ENCODE data around the gene ABHD1.
A peak's percentile ranks its signal among the peaks of the same experiment; 100 is the strongest.
"Not testable (repeated sequence)": the region's sequence is repeated elsewhere in the genome, so short reads cannot be mapped to it uniquely, and the experiment has no call there.

The ABHD1 gene

GRCh38 chr2:27123302-27124150 is at the start of gene ABHD1:
Gene ABHD1 (plus strand): TSS chr2:27123815. CDS start chr2:27123949, 134 bp downstream.
- DNase-seq (ENCODE audit: low read depth) = no peak

DNA sequence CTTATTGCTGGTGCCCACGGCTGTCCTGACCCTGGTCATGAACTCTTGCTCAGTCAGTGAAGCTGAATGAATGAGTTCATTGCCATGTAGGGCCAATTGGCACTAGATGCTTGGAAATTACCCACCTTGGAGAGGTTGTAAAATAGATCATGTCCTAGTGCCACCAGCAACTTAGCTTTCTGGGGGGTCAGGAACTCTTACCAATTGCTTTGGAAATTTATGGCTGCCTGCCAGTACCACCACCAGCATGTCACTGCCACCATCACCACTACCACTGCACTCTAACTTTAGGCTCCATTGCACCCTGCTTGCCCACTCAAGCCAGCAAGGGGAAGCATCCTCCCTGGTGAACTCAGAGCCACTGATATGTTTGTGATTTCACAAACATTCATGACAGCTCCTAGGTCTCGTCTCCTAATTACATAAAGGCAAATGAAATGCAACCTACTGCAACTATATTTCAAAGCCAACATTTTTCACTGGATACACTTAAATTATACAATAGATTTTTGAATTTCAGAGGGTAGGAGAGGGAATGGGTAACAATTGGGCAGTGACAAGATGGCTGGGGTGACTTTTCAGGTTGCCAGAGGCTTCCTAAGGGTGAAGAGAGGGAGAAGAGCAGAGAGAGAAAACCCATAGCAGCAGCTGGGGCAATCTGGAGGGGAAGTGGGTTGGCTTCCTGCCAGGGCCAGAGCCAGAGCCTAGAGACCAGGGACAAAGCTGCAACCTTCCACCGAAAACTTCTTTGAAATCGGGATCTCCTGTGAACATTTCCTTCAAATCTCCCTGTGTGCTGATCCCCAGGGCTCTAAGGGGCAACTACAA is 48.7 kb upstream of the ABHD1 start:
- no peak for DNase-seq (ENCODE audit: low read depth)

DNA sequence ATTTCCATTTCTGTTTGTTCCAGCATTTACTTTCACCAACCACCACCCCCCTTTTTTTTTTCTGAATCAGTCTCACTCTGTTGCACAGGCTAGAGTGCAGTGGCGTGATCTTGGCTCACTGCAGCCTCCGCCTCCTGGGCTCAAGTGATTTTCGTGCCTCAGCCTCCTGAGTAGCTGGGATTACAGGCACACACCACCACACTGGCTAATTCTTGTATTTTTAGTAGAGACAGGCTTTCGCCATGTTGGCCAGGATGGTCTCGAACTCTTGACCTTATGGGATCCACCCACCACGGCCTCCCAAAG is 48.1 kb upstream of the ABHD1 start:
- DNase-seq (ENCODE audit: low read depth) = not testable (repeated sequence)

DNA sequence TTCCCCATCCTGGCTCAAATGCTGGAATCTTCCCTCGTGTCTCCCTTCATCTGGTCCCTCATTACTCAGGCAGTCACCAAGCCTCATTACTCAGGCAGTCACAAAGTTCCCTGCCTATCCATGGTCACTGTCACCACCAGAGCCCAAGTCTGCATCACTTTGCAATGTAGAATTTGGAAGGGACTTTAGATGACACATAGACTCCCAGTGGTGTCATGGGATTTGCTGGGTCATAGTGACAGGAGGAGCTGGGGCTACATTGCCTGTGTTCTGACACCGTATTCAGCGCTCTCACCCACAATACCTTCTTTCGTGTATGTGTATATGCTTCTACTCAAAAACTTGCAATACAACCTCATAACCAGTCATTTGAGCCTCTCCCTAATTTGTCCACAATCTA is 47.3 kb upstream of the ABHD1 start:
- no peak for DNase-seq (ENCODE audit: low read depth)

GRCh38 chr2:27077231-27077630 is 46.4 kb upstream of the ABHD1 start:
- DNase-seq (ENCODE audit: low read depth) = no peak

GRCh38 chr2:27078267-27079194 is 45.1 kb upstream of the ABHD1 start, which contains the start of gene EMILIN1:
Gene EMILIN1 (plus strand): TSS chr2:27078615. CDS start chr2:27079066, 451 bp downstream.
- DNase-seq (ENCODE audit: low read depth) = peak; percentile 76

DNA sequence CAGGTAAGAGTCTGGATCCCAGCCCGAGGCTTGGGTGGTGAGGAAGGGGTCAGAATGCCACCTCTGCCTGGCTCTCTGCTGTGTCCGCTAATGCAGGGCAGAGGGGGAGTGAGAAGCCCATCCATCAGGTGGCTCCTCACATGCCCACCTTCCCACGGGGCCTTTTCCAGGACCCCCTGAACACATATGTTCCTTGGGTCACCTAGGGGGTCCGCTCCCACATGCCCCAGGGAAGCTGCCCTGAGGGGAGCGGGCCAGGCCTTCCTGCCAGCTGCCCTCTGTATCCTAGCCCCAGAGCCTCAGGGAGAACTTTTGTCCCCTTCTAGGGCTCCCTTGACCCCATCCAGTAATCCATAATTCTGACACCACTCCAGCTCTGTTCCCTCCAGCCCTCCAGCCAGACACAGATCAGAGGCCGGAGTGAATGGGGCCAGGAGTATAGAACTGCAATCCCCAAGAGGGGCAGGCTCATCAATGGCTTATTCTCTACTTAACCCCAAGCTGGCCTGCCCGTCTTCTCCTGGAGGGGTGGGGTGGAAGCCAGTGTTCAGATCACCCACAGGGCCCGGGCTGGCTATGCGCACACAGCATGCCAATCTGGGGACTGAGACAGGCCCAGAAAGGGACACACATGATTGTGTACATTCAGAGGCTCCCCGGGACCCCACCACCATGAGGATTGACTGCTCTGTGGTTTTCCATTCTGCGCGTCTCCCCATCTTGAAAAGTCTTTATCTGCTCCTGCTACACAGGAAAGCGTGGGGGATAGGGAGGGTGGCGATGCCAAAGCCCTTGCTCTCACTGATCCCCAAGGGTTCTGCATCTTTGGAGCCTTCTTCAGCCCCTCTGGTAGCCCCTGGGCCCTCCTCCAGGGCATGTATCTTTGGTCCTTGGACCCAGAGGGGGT is 44.1 kb upstream of the ABHD1 start:
- no peak for DNase-seq (ENCODE audit: low read depth)

- no peak for DNase-seq (ENCODE audit: low read depth)
These were observed 43.5 kb upstream of the ABHD1 start for GRCh38 chr2:27080140-27080469.

DNA sequence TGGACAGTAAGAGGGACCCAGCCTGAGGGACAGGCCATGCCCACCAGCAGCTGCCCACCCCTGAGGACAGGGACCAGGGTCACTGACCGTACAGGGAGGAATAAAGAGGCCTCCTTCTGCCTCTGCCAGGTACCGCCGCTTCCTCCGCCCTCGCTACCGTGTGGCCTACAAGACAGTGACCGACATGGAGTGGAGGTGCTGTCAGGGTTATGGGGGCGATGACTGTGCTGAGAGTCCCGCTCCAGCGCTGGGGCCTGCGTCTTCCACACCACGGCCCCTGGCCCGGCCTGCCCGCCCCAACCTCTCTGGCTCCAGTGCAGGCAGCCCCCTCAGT is 43.0 kb upstream of the ABHD1 start:
- DNase-seq (ENCODE audit: low read depth) = no peak

DNA sequence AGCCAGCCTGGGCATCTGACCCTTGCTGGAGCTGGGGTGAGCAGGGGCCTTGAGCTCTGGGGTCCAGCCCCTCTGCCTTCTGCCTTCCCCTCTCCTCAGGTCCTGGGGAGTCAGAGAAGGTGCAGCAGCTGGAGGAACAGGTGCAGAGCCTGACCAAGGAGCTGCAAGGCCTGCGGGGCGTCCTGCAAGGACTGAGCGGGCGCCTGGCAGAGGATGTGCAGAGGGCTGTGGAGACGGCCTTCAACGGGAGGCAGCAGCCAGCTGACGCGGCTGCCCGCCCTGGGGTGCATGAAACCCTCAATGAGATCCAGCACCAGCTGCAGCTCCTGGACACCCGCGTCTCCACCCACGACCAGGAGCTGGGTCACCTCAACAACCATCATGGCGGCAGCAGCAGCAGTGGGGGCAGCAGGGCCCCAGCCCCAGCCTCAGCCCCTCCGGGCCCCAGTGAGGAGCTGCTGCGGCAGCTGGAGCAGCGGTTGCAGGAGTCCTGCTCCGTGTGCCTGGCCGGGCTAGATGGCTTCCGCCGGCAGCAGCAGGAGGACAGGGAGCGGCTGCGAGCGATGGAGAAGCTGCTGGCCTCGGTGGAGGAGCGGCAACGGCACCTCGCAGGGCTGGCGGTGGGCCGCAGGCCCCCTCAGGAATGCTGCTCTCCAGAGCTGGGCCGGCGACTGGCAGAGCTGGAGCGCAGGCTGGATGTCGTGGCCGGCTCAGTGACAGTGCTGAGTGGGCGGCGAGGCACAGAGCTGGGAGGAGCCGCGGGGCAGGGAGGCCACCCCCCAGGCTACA is 41.4 kb upstream of the ABHD1 start:
- no peak for DNase-seq (ENCODE audit: low read depth)

GRCh38 chr2:27082773-27083409 is 40.7 kb upstream of the ABHD1 start:
- no peak for DNase-seq (ENCODE audit: low read depth)

DNA sequence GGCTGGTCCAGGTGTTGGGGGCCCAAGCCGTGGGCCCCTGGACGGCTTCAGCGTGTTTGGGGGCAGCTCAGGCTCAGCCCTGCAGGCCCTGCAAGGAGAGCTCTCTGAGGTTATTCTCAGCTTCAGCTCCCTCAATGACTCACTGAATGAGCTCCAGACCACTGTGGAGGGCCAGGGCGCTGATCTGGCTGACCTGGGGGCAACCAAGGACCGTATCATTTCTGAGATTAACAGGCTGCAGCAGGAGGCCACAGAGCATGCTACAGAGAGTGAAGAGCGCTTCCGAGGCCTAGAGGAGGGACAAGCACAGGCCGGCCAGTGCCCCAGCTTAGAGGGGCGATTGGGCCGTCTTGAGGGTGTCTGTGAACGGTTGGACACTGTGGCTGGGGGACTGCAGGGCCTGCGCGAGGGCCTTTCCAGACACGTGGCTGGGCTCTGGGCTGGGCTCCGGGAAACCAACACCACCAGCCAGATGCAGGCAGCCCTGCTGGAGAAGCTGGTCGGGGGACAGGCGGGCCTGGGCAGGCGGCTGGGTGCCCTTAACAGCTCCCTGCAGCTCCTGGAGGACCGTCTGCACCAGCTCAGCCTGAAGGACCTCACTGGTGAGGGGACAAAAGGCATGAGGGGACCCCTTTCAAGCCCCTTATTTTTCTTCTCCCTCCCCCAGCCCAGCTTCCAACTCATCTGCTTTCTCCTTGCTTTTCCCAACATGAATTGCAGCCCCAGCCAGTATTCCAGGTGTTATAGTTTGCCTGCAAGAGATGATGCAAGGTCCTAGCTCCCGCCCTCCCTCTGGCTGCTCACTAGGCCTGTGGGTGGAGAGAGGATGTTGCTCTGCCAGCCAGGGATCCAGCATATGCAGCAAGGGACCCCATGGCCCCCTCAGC is 40.0 kb upstream of the ABHD1 start:
- DNase-seq (ENCODE audit: low read depth) = no peak

DNA sequence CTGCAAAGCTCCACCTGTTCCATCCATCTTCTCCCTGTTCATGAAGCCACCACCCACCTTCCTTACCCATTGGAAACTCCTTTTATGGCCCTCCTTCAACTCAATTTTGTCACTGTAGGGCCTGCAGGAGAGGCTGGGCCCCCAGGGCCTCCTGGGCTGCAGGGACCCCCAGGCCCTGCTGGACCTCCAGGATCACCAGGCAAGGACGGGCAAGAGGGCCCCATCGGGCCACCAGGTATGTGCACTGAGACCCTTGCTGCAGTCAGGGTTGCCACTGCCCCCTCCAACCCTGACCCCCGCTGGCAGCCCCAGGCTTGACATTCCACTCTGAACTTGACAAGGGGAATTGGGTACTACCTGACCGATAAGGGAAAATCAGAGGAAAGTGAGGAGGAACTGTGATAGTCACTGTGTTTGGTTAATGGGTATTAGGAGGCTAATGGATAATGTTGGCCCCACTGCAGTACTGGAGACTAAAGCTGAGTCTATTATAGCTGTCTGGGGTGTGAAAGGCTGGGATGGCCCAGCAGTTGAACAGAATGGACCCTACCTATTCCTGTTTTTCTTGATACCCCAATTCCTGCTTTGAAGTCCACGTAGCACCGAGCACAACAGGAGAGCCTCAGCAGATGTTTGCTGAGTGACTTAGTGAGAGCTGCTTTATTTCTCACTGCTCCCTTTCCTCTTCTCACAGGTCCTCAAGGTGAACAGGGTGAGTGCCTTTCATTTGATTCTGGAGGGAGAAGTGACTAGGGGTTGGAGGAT is 39.1 kb upstream of the ABHD1 start:
- no peak for DNase-seq (ENCODE audit: low read depth)

DNA sequence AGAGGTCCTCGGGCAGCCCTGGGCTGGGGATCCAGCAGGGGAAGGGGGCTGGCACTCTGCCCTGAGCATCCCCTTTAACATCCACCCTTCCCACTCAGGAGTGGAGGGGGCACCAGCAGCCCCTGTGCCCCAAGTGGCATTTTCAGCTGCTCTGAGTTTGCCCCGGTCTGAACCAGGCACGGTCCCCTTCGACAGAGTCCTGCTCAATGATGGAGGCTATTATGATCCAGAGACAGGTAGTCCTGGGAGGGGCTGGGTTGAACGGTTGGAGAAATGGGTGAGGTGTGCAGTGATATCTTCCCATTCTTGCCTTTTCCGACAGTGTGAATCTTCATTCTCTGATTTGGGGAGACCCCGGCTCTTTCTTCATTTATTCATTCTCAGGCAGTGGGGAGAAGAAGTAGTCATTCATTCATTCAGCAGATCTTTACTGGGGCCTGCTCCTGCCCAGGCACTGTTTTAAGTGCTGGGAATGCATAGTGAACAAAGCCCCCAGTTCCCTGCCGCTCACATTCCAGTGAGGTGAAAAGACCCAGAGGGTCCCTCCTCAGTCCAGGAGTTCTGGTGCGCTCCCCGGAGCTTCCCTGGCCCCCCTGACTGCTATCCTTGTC is 38.4 kb upstream of the ABHD1 start:
- no peak for DNase-seq (ENCODE audit: low read depth)

- no peak for DNase-seq (ENCODE audit: low read depth)
These were observed 37.9 kb upstream of the ABHD1 start for GRCh38 chr2:27085673-27086089.

DNA sequence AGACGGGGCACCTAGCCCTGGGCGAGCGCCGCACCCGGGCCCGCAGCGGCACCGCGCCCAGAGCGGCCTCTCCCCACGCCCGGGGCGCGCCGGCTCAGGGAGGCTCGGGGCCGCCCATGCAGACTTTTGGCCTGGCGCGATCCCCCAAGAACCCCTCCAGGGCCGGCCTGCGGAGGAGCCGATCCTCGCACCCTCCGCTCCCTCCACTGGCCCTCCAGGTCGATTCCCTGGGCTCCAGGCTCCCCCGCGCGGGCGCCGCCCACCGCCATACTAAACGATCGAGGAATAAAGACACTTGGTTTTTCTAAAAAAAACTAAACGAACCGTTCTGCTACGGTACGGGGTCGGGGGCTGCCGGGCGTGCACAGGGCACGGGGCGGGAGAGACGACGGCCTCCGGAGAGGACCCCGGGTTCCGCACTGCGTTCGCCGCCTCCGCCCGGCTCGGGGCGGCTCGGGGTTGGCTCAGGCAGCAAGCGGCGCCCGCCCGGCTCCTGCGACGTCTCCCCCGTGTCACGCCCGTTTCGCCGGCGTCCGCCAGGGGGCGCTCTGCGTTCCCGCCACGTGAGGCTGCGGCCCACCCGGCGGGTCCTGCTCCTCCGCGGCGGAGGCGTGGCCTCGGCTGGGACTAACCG is 37.4 kb upstream of the ABHD1 start:
- DNase-seq (ENCODE audit: low read depth) = peak; percentile 58
